Fibroblast of pulmonary artery (primary cell): ENCODE data around the gene FITM2.

Source experiments
- DNase-seq: peaks from one replicate; pipeline ENCODE4 v3.0.0-alpha.2; 2010; ENCODE audit warnings: low read depth
- H3K4me3 ChIP-seq: replicated peaks from 2 replicates; pipeline ENCODE4 v1.5.1; 2011; ENCODE audit warnings: low read depth, mild to moderate bottlenecking, control low read depth, low read length, moderate library complexity
- TF ChIP-seq, protein P1 (sequence below): IDR thresholded peaks from 2 replicates; pipeline ENCODE4 v1.5.1; 2011; ENCODE audit warnings: mild to moderate bottlenecking, control low read depth, low read length, inconsistent platforms; ENCODE audit errors: missing control alignments

FITM2 gene

DNA sequence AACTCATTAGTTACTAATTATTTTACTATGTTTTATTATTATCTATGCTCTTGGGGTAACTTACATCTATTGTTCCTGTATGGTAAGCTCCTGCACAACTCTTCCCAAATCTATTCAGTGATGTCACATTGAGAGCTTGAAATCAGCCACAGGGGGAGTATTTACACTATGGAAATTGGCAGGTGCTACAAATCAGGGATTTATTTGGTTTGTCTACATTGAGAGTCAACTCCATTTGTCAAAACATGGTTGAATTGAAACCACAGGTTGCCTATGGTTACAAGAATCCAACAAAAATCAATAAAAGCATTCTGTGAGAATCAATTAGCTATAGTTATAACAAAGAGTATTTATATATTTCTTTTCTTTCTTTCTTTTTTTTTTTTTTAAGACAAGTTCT lies 3.9 kb upstream of the FITM2 start:
- no peak overlapping the region for H3K4me3 ChIP-seq
- TF ChIP-seq, protein P1, sequence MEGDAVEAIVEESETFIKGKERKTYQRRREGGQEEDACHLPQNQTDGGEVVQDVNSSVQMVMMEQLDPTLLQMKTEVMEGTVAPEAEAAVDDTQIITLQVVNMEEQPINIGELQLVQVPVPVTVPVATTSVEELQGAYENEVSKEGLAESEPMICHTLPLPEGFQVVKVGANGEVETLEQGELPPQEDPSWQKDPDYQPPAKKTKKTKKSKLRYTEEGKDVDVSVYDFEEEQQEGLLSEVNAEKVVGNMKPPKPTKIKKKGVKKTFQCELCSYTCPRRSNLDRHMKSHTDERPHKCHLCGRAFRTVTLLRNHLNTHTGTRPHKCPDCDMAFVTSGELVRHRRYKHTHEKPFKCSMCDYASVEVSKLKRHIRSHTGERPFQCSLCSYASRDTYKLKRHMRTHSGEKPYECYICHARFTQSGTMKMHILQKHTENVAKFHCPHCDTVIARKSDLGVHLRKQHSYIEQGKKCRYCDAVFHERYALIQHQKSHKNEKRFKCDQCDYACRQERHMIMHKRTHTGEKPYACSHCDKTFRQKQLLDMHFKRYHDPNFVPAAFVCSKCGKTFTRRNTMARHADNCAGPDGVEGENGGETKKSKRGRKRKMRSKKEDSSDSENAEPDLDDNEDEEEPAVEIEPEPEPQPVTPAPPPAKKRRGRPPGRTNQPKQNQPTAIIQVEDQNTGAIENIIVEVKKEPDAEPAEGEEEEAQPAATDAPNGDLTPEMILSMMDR: no peak

DNA sequence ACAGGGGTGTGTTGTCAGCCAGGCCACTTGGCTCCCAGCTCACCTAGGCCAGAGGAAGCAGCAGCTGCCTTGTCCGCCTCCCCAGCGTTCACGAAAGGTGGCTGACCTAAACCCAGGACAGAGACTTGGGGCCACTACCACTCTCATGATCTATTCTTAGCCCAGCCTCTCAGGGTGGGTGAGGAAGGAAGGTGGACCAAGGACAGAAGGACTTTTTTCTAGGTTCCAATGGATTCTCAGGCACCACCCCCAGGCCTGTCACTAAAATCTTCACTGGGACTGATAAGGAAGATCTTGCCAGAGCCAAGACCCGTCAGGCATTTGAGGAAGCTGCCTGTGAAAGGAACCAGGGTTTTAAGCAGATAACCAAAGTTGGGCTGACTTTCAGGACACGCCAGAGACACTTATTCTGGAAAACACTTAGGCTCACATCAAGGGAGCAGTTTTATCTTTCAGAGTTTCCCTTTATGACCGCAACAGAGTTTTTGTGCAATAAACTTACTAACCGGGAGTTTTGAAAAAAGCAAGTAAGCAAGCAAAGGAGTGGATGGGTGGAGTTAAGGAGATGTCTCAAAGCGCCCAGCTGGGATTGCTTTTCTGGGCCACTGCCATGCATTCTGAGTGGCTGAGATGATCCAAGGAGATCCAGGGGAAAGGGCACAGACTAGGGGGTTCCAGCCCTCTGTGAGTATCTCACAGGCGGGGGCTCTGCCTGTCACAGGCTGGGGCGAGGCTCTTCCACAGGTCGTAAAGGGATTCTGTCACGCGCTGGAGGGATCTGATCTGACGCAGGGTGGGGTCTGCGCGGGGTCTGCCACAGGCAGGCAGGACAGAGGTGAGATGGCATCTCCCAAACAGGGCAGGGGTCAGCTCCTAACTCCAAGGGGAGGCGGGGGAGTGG lies 989 bp downstream of the FITM2 start:
- DNase-seq: peak; percentile 74
- peak overlapping the region; percentile 95 for H3K4me3 ChIP-seq
- TF ChIP-seq, protein P1: no peak

More for the DNA sequence above, 3.9 kb upstream of the FITM2 start:
- no peak for DNase-seq

DNA sequence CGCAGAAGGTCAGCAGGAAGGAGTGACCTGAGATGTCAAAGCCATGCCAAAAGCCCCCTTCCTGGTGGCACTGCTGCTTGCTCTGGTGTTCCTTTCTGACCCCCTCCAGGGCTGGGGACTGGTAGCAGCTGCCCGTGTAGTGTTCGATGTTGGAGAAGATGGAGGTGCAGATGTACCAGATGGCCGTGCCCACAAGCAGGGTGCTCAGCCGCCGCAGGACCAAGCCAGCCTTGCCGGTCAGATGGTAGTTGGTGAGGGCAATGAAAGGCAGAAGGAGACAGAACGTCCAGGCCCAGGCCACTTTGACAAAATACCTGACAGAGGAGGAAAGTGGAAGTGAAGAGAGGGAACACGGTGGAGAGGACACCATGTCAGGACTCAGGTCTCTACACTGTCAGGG lies 4.1 kb downstream of the FITM2 start:
- no peak overlapping the region for H3K4me3 ChIP-seq
- TF ChIP-seq, protein P1: no peak
- no peak for DNase-seq

DNA sequence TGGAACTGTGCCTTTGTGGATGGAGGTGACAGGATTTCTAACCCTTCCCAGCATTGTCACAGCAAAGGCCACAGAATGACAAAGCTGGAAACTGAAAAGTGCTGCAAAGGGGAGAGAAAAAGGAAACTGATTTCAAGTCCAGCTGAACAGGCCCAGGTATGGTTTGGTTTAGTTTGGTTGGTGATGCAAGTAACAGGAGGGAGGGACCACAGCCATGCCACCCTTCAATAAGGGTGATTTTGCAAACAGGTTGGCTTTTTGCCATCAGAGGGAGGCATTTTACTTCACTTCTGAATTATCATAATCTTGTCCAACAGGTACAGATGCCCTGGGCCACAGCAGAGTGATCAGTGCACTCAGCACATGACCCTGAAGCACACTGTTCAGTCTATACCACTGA lies 6.6 kb downstream of the FITM2 start:
- TF ChIP-seq, protein P1: no peak
- H3K4me3 ChIP-seq: no peak overlapping the region
- no peak for DNase-seq

DNA sequence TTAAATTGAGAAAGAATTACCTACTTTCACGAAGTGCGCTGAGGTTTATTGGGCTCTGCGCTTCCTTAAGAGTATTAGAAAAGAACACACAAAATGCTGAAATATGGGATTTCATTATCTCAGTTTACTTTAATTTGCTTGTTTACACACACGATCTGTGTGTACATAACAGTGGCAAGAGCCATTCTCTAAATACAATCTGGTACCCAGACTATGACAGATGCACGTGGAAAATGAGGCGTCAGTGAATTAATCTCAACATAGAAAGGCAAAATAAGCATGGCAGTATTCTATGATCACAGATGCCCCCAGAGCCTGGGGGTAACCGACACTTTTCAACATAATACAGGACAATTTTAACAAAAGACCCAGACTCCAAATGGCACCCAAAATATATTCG lies 8.3 kb downstream of the FITM2 start:
- H3K4me3 ChIP-seq: no peak overlapping the region
- TF ChIP-seq, protein P1: no peak
- no peak for DNase-seq

DNA sequence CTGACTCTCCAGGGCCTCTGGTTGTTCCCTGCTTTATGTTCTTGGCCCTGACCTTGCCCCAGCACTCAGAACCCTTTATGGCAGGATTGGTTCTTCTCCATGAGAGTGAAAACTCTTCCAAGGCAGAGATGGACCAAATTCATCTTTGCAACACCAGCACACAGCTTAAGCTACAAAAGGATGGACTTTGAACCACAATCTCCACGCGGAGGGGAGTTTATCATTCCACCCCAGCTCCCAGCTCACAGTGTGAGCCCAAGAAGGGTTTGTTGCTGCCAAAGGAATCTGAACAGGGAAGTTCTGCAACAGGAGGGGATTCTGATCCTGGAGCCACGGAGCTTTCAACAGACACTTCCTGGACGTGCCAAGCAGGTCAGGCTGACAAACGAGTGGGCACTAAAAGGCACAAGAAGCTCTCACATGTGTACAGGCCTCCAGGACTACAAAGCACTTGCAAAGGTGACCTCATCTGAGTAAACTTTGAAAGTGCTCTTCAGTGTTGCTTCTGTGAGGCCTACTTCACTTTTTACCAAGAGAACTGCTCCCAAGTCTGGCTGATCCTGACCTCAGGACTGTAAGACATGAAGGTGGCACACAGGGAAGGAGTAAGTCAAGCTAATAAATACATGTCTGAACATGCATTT lies 8.9 kb downstream of the FITM2 start:
- TF ChIP-seq, protein P1: no peak
- H3K4me3 ChIP-seq: no peak overlapping the region
- no peak for DNase-seq
